ENCODE measurements around the gene TNFRSF19.

- no peak for TF ChIP-seq CTCF (IDR thresholded peaks at IDR 0.05)
- TF ChIP-seq TCF7L2 (IDR thresholded peaks at IDR 0.05; ENCODE audit: low read depth, low read length), result no peak
These were observed 29.1 kb downstream of the TNFRSF19 start for GRCh38 chr13:23599083-23599925.

All from Panc1 (cell line).